ENCODE results near the gene TSPAN4. TPM values are rescaled to one million over a fixed set of nuclear protein-coding genes. Genes with fewer than 3 reads are reported as not detected.

The TSPAN4 gene
- total RNA-seq, 1 donor = 164 TPM

GRCh38 chr11:804599-804964 is 38.1 kb upstream of the TSPAN4 start:
- TF ChIP-seq CTCF (IDR thresholded peaks at IDR 0.05; ENCODE audit: insufficient read depth, low read length) = no peak
- H3K4me3 ChIP-seq (ENCODE audit: low read depth, low read length) = peak overlapping the region; percentile 68
- no peak for DNase-seq (ENCODE audit: low read depth)

GRCh38 chr11:808427-809286 is 34.0 kb upstream of the TSPAN4 start:
- H3K4me3 ChIP-seq (ENCODE audit: low read depth, low read length) = peak overlapping the region; percentile 88
- no peak for DNase-seq (ENCODE audit: low read depth)
- no peak for TF ChIP-seq CTCF (IDR thresholded peaks at IDR 0.05; ENCODE audit: insufficient read depth, low read length)

GRCh38 chr11:809287-810039 is 33.2 kb upstream of the TSPAN4 start, which contains the start of gene RPLP2:
TSS of gene RPLP2 (plus strand) at chr11:809967. CDS start at chr11:810235, 268 bp downstream.
- peak within 1 kb of the TSS; percentile 88 for H3K4me3 ChIP-seq (ENCODE audit: low read depth, low read length)
- TF ChIP-seq CTCF (IDR thresholded peaks at IDR 0.05; ENCODE audit: insufficient read depth, low read length) = no peak
- DNase-seq (ENCODE audit: low read depth) = peak; percentile 96

GRCh38 chr11:810040-810567 is 32.5 kb upstream of the TSPAN4 start:
- DNase-seq (ENCODE audit: low read depth) = no peak
- no peak for TF ChIP-seq CTCF (IDR thresholded peaks at IDR 0.05; ENCODE audit: insufficient read depth, low read length)
- peak overlapping the region; percentile 88 for H3K4me3 ChIP-seq (ENCODE audit: low read depth, low read length)

GRCh38 chr11:811446-812245 is 31.0 kb upstream of the TSPAN4 start:
- TF ChIP-seq CTCF (IDR thresholded peaks at IDR 0.05; ENCODE audit: insufficient read depth, low read length) = no peak
- peak overlapping the region; percentile 88 for H3K4me3 ChIP-seq (ENCODE audit: low read depth, low read length)
- DNase-seq (ENCODE audit: low read depth) = no peak

- TF ChIP-seq CTCF (IDR thresholded peaks at IDR 0.05; ENCODE audit: insufficient read depth, low read length) = no peak
- no peak for DNase-seq (ENCODE audit: low read depth)
- no peak overlapping the region for H3K4me3 ChIP-seq (ENCODE audit: low read depth, low read length)
These were observed 30.3 kb upstream of the TSPAN4 start for GRCh38 chr11:812390-812789.
